A549 (cell line): ENCODE data around the gene COBLL1. TPM values are rescaled to one million over a fixed set of nuclear protein-coding genes. Genes with fewer than 3 reads are reported as not detected.

Experiments used
- ATAC-seq, 2 experiments: fragments of 200-7000 bp in 1 of 2; fragments of >200 bp in 1 of 2; cut with Nextera tagmentation in 1 of 2; cut with Tn5 transposase in 1 of 2; 3 replicates each; pipeline versions ENCODE4 v1.8.0 to v1.9.1; 2018 to 2020; ENCODE audit warnings: mild to moderate bottlenecking in 1 of 2, moderate library complexity in 1 of 2
- CTCF ChIA-PET: fragments of 300-600 bp; sonication (Branson Sonifier 250); formaldehyde crosslinking; extraction: SDS; loops from one replicate; lab custom pipeline; 2021; ENCODE audit warnings: antibody characterized with exemption, inconsistent platforms; lab: Yijun Ruan, JAX
- POLR2A ChIA-PET: fragments of 350-600 bp; formaldehyde crosslinking; extraction: SDS; loops from one replicate; lab custom pipeline; 2021; ENCODE audit warnings: antibody characterized with exemption, inconsistent platforms; lab: Yijun Ruan, JAX
- DNase-seq, 2 experiments: peaks; one replicate each; pipeline versions ENCODE4 v3.0.0 to v3.0.0-alpha.2; 2011 to 2016; ENCODE audit warnings: low read depth in 1 of 2, low spot score in 1 of 2
- FAIRE-seq: peaks from 2 replicates; lab custom pipeline; 2011; peaks lifted over from hg19 to GRCh38; lab: Jason Lieb, UNC
- H3K27ac ChIP-seq, 2 experiments: fragments of >200 bp; sonication (Bioruptor Twin); formaldehyde crosslinking; 3 replicates each; pipeline ENCODE4 v1.5.1; 2016 to 2017
- H3K4me1 ChIP-seq: fragments of >200 bp; sonication (Bioruptor Twin); formaldehyde crosslinking; 3 replicates; pipeline ENCODE4 v1.6.1; 2016
- H3K4me2 ChIP-seq: fragments of >200 bp; sonication (Bioruptor Twin); formaldehyde crosslinking; 3 replicates; pipeline ENCODE4 v1.6.1; 2016
- H3K4me3 ChIP-seq: fragments of >200 bp; sonication (Bioruptor Twin); formaldehyde crosslinking; 3 replicates; pipeline ENCODE4 v1.5.1; 2016
- H3K9me3 ChIP-seq: fragments of >200 bp; sonication (Bioruptor Twin); formaldehyde crosslinking; 3 replicates; pipeline ENCODE4 v1.6.1; 2016
- BHLHE40 ChIP-seq: IDR thresholded peaks from 2 replicates; pipeline ENCODE4 v1.6.1; 2012; ENCODE audit warnings: low read depth, low read length, inconsistent platforms
- CHD2 ChIP-seq: fragments of 150-350 bp; IDR thresholded peaks from 2 replicates; pipeline ENCODE4 v1.6.1; 2014; ENCODE audit warnings: low read length; ENCODE audit not compliant: partially characterized antibody
- CHD4 ChIP-seq: fragments of 200-600 bp; sonication (generic); IDR thresholded peaks from 2 replicates; pipeline ENCODE4 v1.6.1; 2016; ENCODE audit warnings: antibody characterized with exemption, mild to moderate bottlenecking, borderline replicate concordance
- CTCF ChIP-seq: fragments of >200 bp; sonication (Bioruptor Twin); formaldehyde crosslinking; IDR thresholded peaks from 3 replicates; pipeline ENCODE4 v1.5.1; 2016
- EHF ChIP-seq: fragments of 250-450 bp; sonication (Bioruptor Pico); IDR thresholded peaks from 2 replicates; pipeline ENCODE4 v1.5.0; 2020; ENCODE audit warnings: mild to moderate bottlenecking
- FOSB ChIP-seq: fragments of 250-450 bp; sonication (Bioruptor Pico); IDR thresholded peaks from 2 replicates; pipeline ENCODE4 v1.5.0; 2020; ENCODE audit warnings: mild to moderate bottlenecking, moderate library complexity
- HES2 ChIP-seq: fragments of >200 bp; sonication (Bioruptor Twin); formaldehyde crosslinking; IDR thresholded peaks from 2 replicates; pipeline ENCODE4 v1.6.1; 2016
- HEYL ChIP-seq: fragments of 250-450 bp; sonication (Bioruptor Pico); IDR thresholded peaks from 2 replicates; pipeline ENCODE4 v1.8.0; 2021; ENCODE audit warnings: mild to moderate bottlenecking, moderate library complexity
- HOXB5 ChIP-seq: fragments of 250-450 bp; sonication (Bioruptor Pico); IDR thresholded peaks from 2 replicates; pipeline ENCODE4 v1.5.0; 2020; ENCODE audit warnings: mild to moderate bottlenecking, moderate library complexity
- JUN ChIP-seq, 2 experiments: fragments of >200 bp; sonication (Bioruptor Twin); formaldehyde crosslinking; IDR thresholded peaks; 2 replicates in 1 of 2; 3 replicates in 1 of 2; pipeline ENCODE4 v1.6.1; 2016 to 2017
- JUNB ChIP-seq: fragments of >200 bp; sonication (Bioruptor Twin); formaldehyde crosslinking; IDR thresholded peaks from 2 replicates; pipeline ENCODE4 v1.6.1; 2016
- MAZ ChIP-seq: fragments of 150-350 bp; IDR thresholded peaks from 2 replicates; pipeline ENCODE4 v1.6.1; 2014; ENCODE audit warnings: antibody characterized with exemption, low read depth, low read length, borderline replicate concordance
- NR3C1 ChIP-seq: fragments of >200 bp; sonication (Bioruptor Twin); formaldehyde crosslinking; IDR thresholded peaks from 3 replicates; pipeline ENCODE4 v1.6.1; 2017
- PBX3 ChIP-seq: IDR thresholded peaks from 2 replicates; pipeline ENCODE4 v1.6.1; 2012
- POLR2A ChIP-seq: IDR thresholded peaks from 2 replicates; pipeline ENCODE4 v1.6.1; 2012; ENCODE audit warnings: mild to moderate bottlenecking, low read length
- RAD21 ChIP-seq, 2 experiments: fragments of >200 bp in 1 of 2; sonication (Bioruptor Twin) in 1 of 2; formaldehyde crosslinking in 1 of 2; IDR thresholded peaks in 1 of 2; conservative IDR thresholded peaks in 1 of 2; 2 replicates in 1 of 2; 3 replicates in 1 of 2; pipeline ENCODE4 v1.6.1; 2012 to 2018; ENCODE audit warnings: inconsistent platforms in 1 of 2
- RCOR1 ChIP-seq: fragments of 150-350 bp; IDR thresholded peaks from 2 replicates; pipeline ENCODE4 v1.6.1; 2014; ENCODE audit warnings: antibody characterized with exemption, low read length, low read depth
- RNF2 ChIP-seq: fragments of 200-600 bp; sonication (generic); IDR thresholded peaks from 2 replicates; pipeline ENCODE4 v1.6.1; 2016; ENCODE audit warnings: low read depth, mild to moderate bottlenecking, antibody characterized with exemption, moderate library complexity, borderline replicate concordance
- SMC3 ChIP-seq: fragments of >200 bp; sonication (Bioruptor Twin); formaldehyde crosslinking; IDR thresholded peaks from 3 replicates; pipeline ENCODE4 v1.6.1; 2018; ENCODE audit warnings: inconsistent platforms
- ZFP36 ChIP-seq: fragments of 450-650 bp; IDR thresholded peaks from 2 replicates; pipeline ENCODE4 v1.6.1; 2014; ENCODE audit warnings: borderline replicate concordance; ENCODE audit not compliant: partially characterized antibody
- WGBS: methylation state at CpG from one replicate; pipeline ENCODE4 v1.1.6; 2017; ENCODE audit errors: missing lambda C conversion rate; 5-methylcytosine and 5-hydroxymethylcytosine counted together
- polyA plus RNA-seq, 4 experiments: library from polyadenylated mRNA; depleted of rRNA in 3 of 4; stranded (reverse); fragments of >200 nt; fragmentation: RNase III in 1 of 4; extraction: RNeasy Plus Mini Kit Qiagen cat#74134 plus additional on column Dnase treatment in 1 of 4; gene quantifications; 2 replicates in 3 of 4; 3 replicates in 1 of 4; pipeline ENCODE4 v1.2.3, GENCODE V29; 2011 to 2017
- TF ChIP-seq, protein P1 (sequence below): fragments of 150-350 bp; IDR thresholded peaks from 2 replicates; pipeline ENCODE4 v1.6.1; 2014; ENCODE audit warnings: low read depth, mild to moderate bottlenecking, low read length
- TF ChIP-seq, protein P2 (sequence below): fragments of 250-450 bp; sonication (Bioruptor Pico); IDR thresholded peaks from 2 replicates; pipeline ENCODE4 v1.5.0; 2021; ENCODE audit warnings: mild to moderate bottlenecking, moderate library complexity, borderline replicate concordance
- TF ChIP-seq, protein P3 (sequence below): fragments of 200-600 bp; sonication (generic); IDR thresholded peaks from 2 replicates; pipeline ENCODE4 v1.6.1; 2016; ENCODE audit warnings: antibody characterized with exemption, mild to moderate bottlenecking, moderate library complexity

The COBLL1 gene
- polyA plus RNA-seq, 2 of the 4 experiments (the other 2 are of a cell fraction), result 2.6 to 5.3 TPM

GRCh38 chr2:164782323-164782722, 59.3 kb downstream of the COBLL1 start:
- POLR2A ChIA-PET, result no interaction called here
- Histone ChIP-seq H3K4me3 (no peak overlapping the region), H3K4me2 (no peak overlapping the region), H3K9me3 (no peaks in the 10 kb centered on the region), H3K27ac (no peak overlapping the region), H3K4me1 (no peaks in the 10 kb centered on the region)
- TF ChIP-seq FOSB (CRISPR knock-in tag), result no peak
- TF ChIP-seq PBX3, result no peak
- TF ChIP-seq POLR2A, result no peak
- TF ChIP-seq HEYL (CRISPR knock-in tag), result no peak
- TF ChIP-seq BHLHE40, result no peak
- TF ChIP-seq HOXB5 (CRISPR knock-in tag), result no peak
- TF ChIP-seq, protein P1, sequence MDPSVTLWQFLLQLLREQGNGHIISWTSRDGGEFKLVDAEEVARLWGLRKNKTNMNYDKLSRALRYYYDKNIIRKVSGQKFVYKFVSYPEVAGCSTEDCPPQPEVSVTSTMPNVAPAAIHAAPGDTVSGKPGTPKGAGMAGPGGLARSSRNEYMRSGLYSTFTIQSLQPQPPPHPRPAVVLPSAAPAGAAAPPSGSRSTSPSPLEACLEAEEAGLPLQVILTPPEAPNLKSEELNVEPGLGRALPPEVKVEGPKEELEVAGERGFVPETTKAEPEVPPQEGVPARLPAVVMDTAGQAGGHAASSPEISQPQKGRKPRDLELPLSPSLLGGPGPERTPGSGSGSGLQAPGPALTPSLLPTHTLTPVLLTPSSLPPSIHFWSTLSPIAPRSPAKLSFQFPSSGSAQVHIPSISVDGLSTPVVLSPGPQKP, result no peak
- no peak for TF ChIP-seq CHD4
- no peak for TF ChIP-seq RNF2
- TF ChIP-seq SMC3, result no peak
- TF ChIP-seq, protein P2, sequence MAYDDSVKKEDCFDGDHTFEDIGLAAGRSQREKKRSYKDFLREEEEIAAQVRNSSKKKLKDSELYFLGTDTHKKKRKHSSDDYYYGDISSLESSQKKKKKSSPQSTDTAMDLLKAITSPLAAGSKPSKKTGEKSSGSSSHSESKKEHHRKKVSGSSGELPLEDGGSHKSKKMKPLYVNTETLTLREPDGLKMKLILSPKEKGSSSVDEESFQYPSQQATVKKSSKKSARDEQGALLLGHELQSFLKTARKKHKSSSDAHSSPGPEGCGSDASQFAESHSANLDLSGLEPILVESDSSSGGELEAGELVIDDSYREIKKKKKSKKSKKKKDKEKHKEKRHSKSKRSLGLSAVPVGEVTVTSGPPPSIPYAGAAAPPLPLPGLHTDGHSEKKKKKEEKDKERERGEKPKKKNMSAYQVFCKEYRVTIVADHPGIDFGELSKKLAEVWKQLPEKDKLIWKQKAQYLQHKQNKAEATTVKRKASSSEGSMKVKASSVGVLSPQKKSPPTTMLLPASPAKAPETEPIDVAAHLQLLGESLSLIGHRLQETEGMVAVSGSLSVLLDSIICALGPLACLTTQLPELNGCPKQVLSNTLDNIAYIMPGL (CRISPR knock-in tag), result no peak
- TF ChIP-seq ZFP36, result no peak
- CTCF ChIA-PET, result no interaction called here
- WGBS, result 69% methylated on average over 2 of the region's 2 CpGs
- FAIRE-seq (no peak), DNase-seq (no peak), ATAC-seq (no peak)

DNA sequence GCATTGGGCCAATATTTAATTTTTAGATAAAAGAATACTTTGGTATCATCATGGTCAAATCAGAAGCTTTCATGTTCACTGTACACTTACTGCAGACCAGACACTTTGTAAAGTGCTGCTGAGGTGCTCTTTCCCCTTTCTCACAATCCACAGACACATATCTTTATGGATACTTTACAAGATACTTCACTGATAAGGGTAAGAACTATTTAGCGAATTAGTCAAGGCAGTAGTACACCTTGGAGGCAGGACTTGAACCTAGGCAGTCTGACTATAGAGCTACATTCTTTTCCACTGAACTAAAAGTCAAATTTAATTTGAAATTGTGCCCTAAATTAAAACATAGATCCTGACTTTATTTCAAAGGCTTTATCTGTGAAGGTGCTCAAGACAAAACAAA, 60.2 kb downstream of the COBLL1 start:
- 88% methylated on average over 1 of the region's 1 CpG for WGBS
- DNase-seq (no peak), FAIRE-seq (no peak), ATAC-seq (no peak)
- ChIA-PET POLR2A (no interaction called here), CTCF (no interaction called here)
- Histone ChIP-seq H3K27ac (no peak overlapping the region), H3K9me3 (no peaks in the 10 kb centered on the region), H3K4me2 (no peak overlapping the region), H3K4me3 (no peak overlapping the region), H3K4me1 (no peaks in the 10 kb centered on the region)
- TF ChIP-seq JUN (IDR thresholded peaks at IDR 0.05) (no peak), HES2 (no peak), CTCF (no peak), HOXB5 (CRISPR knock-in tag) (no peak), RCOR1 (no peak), CHD4 (no peak), JUNB (no peak), NR3C1 (no peak), CHD2 (no peak), MAZ (no peak), EHF (no peak), RAD21 (conservative IDR thresholded peaks at IDR 0.05 in 1 of 2, IDR thresholded peaks at IDR 0.05 in 1 of 2) (no peak)
- TF ChIP-seq, protein P3, sequence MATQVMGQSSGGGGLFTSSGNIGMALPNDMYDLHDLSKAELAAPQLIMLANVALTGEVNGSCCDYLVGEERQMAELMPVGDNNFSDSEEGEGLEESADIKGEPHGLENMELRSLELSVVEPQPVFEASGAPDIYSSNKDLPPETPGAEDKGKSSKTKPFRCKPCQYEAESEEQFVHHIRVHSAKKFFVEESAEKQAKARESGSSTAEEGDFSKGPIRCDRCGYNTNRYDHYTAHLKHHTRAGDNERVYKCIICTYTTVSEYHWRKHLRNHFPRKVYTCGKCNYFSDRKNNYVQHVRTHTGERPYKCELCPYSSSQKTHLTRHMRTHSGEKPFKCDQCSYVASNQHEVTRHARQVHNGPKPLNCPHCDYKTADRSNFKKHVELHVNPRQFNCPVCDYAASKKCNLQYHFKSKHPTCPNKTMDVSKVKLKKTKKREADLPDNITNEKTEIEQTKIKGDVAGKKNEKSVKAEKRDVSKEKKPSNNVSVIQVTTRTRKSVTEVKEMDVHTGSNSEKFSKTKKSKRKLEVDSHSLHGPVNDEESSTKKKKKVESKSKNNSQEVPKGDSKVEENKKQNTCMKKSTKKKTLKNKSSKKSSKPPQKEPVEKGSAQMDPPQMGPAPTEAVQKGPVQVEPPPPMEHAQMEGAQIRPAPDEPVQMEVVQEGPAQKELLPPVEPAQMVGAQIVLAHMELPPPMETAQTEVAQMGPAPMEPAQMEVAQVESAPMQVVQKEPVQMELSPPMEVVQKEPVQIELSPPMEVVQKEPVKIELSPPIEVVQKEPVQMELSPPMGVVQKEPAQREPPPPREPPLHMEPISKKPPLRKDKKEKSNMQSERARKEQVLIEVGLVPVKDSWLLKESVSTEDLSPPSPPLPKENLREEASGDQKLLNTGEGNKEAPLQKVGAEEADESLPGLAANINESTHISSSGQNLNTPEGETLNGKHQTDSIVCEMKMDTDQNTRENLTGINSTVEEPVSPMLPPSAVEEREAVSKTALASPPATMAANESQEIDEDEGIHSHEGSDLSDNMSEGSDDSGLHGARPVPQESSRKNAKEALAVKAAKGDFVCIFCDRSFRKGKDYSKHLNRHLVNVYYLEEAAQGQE, result no peak
- TF ChIP-seq, protein P1, result no peak
